Thyroid gland (tissue), 4 donors: ENCODE data around the gene FSIP1. TPM values are rescaled to one million over a fixed set of nuclear protein-coding genes. Genes with fewer than 3 reads are reported as not detected.

Experiments used
- DNase-seq, 2 donors: peaks; one replicate each; pipeline ENCODE4 v3.0.0-alpha.2; 2019
- H3K27ac ChIP-seq, 3 donors: fragments of 200-600 bp; sonication (generic); 1 replicate in 2 of 3; 2 replicates in 1 of 3; pipeline ENCODE4 v1.5.1; 2016 to 2019; ENCODE audit warnings: mild to moderate bottlenecking in 1 of 3, moderate library complexity in 1 of 3
- H3K27me3 ChIP-seq: fragments of 200-600 bp; sonication (generic); one replicate; pipeline ENCODE4 v1.5.1; 2019
- H3K36me3 ChIP-seq, 2 donors: fragments of 200-600 bp; sonication (generic); one replicate each; pipeline ENCODE4 v1.5.1; 2016 to 2019
- H3K4me1 ChIP-seq, 2 donors: fragments of 200-600 bp; sonication (generic); one replicate each; pipeline ENCODE4 v1.5.1; 2017 to 2019
- H3K4me3 ChIP-seq, 3 donors: fragments of 200-600 bp; sonication (generic); replicated peaks in 1 of 3; 1 replicate in 2 of 3; 2 replicates in 1 of 3; pipeline ENCODE4 v1.5.1; 2016; ENCODE audit warnings: mild to moderate bottlenecking in 1 of 3
- H3K9me3 ChIP-seq: fragments of 200-600 bp; sonication (generic); one replicate; pipeline ENCODE4 v1.5.1; 2017
- CTCF ChIP-seq, 6 experiments: fragments of 200-600 bp in 3 of 6; fragments of 450-650 bp in 3 of 6; sonication (generic) in 3 of 6; IDR thresholded peaks; one replicate each; pipeline ENCODE4 v1.5.1; 2016 to 2019; ENCODE audit warnings: antibody characterized with exemption in 6 of 6, mild to moderate bottlenecking in 2 of 6, inconsistent platforms in 1 of 6, moderate library complexity in 1 of 6
- POLR2A ChIP-seq, 2 donors: fragments of 450-650 bp; IDR thresholded peaks; one replicate each; pipeline ENCODE4 v1.6.1; 2017; ENCODE audit warnings: antibody characterized with exemption in 2 of 2, mild to moderate bottlenecking in 2 of 2, moderate library complexity in 1 of 2
- WGBS, 2 donors: methylation state at CpG; one replicate each; pipeline ENCODE4 v1.1.5; 2017; 5-methylcytosine and 5-hydroxymethylcytosine counted together
- intact Hi-C: fragments of 100-400 bp; cut with DNase I; formaldehyde crosslinking; loops from one replicate; pipeline ENCODE4 v1.15.1; 2023
- total RNA-seq, 4 donors: library from RNA; depleted of rRNA; stranded (reverse); fragments of >200 nt; gene quantifications; one replicate each; pipeline ENCODE4 v1.2.3, GENCODE V29; 2016

FSIP1 gene
- total RNA-seq, 4 donors from 2014 or later = 0.94 to 2.5 (median 1.5) TPM

- no peak for TF ChIP-seq CTCF (IDR thresholded peaks at IDR 0.05)
- TF ChIP-seq POLR2A (IDR thresholded peaks at IDR 0.05) = no peak
- intact Hi-C loops = no loop called here
- Histone ChIP-seq H3K36me3 (no peaks in the 10 kb centered on the region), H3K4me3 (no peak overlapping the region), H3K27me3 (no peaks in the 10 kb centered on the region), H3K9me3 (no peaks in the 10 kb centered on the region), H3K4me1 (no peaks in the 10 kb centered on the region), H3K27ac (no peak overlapping the region)
- 70 to 77% methylated on average over 2 of the region's 2 CpGs for WGBS, 2 donors
- no peak for DNase-seq
These were observed 34.4 kb downstream of the FSIP1 start for GRCh38 chr15:39748276-39748675.

- H3K9me3 ChIP-seq = no peaks in the 10 kb centered on the region
- H3K27me3 ChIP-seq = no peaks in the 10 kb centered on the region
- no peak overlapping the region for H3K4me3 ChIP-seq
- no peaks in the 10 kb centered on the region for H3K4me1 ChIP-seq
- intact Hi-C loops = no loop called here
- H3K27ac ChIP-seq = no peak overlapping the region
- TF ChIP-seq CTCF (IDR thresholded peaks at IDR 0.05) (no peak), POLR2A (IDR thresholded peaks at IDR 0.05) (no peak)
- DNase-seq = no peak
- H3K36me3 ChIP-seq = no peaks in the 10 kb centered on the region
These were observed 35.3 kb downstream of the FSIP1 start for GRCh38 chr15:39747326-39747725.

- H3K4me1 ChIP-seq = no peaks in the 10 kb centered on the region
- intact Hi-C loops = no loop called here
- H3K4me3 ChIP-seq = no peak overlapping the region
- H3K27me3 ChIP-seq = no peaks in the 10 kb centered on the region
- 80 to 81% methylated on average over 1 of the region's 1 CpG for WGBS, 2 donors
- no peaks in the 10 kb centered on the region for H3K36me3 ChIP-seq
- TF ChIP-seq CTCF (IDR thresholded peaks at IDR 0.05) = no peak
- TF ChIP-seq POLR2A (IDR thresholded peaks at IDR 0.05) = no peak
- DNase-seq = no peak
- H3K9me3 ChIP-seq = no peaks in the 10 kb centered on the region
- no peak overlapping the region for H3K27ac ChIP-seq
These were observed 35.8 kb downstream of the FSIP1 start for GRCh38 chr15:39746714-39747276.

GRCh38 chr15:39746176-39746575 lies 36.5 kb downstream of the FSIP1 start:
- DNase-seq = no peak
- WGBS, 2 donors = 94% methylated on average over 2 of the region's 2 CpGs
- no peaks in the 10 kb centered on the region for H3K9me3 ChIP-seq
- intact Hi-C loops = no loop called here
- no peak overlapping the region for H3K27ac ChIP-seq
- H3K4me3 ChIP-seq = no peak overlapping the region
- no peaks in the 10 kb centered on the region for H3K4me1 ChIP-seq
- no peaks in the 10 kb centered on the region for H3K36me3 ChIP-seq
- no peaks in the 10 kb centered on the region for H3K27me3 ChIP-seq
- no peak for TF ChIP-seq POLR2A (IDR thresholded peaks at IDR 0.05)
- no peak for TF ChIP-seq CTCF (IDR thresholded peaks at IDR 0.05)

GRCh38 chr15:39745415-39745814 lies 37.2 kb downstream of the FSIP1 start:
- intact Hi-C loops = no loop called here
- 43 to 79% methylated on average over 2 of the region's 2 CpGs for WGBS, 2 donors

More at GRCh38 chr15:39745415-39745814, 37.2 kb downstream of the FSIP1 start:
- no peaks in the 10 kb centered on the region for H3K36me3 ChIP-seq
- no peak overlapping the region for H3K27ac ChIP-seq
- no peaks in the 10 kb centered on the region for H3K4me1 ChIP-seq
- DNase-seq = no peak
- H3K4me3 ChIP-seq = no peak overlapping the region
- TF ChIP-seq CTCF (IDR thresholded peaks at IDR 0.05) (no peak), POLR2A (IDR thresholded peaks at IDR 0.05) (no peak)
- H3K9me3 ChIP-seq = no peaks in the 10 kb centered on the region
- H3K27me3 ChIP-seq = no peaks in the 10 kb centered on the region
